ENCODE measurements around the gene NAP1L4.

DNA sequence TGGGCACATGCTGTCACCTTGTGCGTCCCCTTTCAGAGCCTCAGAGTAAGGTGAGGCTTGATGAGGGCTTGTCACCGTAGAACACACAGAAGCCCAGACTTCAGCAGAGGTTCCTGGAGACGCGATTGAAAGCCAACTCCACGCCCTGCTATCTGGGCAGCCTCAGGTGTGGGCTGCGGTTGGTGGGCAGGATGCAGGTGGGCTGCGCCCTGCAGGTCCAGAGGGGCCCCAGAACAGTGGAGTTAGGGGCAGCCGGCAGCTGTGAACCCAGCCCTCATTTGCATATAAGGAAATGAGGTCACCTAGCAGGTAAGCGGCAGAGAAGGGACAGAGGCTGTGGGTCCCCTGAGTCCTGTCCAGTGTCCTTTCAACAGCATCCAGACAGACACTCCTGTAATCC, 78.4 kb downstream of the NAP1L4 start:
- TF ChIP-seq, protein P1, sequence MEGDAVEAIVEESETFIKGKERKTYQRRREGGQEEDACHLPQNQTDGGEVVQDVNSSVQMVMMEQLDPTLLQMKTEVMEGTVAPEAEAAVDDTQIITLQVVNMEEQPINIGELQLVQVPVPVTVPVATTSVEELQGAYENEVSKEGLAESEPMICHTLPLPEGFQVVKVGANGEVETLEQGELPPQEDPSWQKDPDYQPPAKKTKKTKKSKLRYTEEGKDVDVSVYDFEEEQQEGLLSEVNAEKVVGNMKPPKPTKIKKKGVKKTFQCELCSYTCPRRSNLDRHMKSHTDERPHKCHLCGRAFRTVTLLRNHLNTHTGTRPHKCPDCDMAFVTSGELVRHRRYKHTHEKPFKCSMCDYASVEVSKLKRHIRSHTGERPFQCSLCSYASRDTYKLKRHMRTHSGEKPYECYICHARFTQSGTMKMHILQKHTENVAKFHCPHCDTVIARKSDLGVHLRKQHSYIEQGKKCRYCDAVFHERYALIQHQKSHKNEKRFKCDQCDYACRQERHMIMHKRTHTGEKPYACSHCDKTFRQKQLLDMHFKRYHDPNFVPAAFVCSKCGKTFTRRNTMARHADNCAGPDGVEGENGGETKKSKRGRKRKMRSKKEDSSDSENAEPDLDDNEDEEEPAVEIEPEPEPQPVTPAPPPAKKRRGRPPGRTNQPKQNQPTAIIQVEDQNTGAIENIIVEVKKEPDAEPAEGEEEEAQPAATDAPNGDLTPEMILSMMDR (IDR thresholded peaks at IDR 0.05; ENCODE audit: poor library complexity, severe bottlenecking) = no peak
- no peak for TF ChIP-seq EZH2 (IDR thresholded peaks at IDR 0.05; ENCODE audit: borderline replicate concordance, insufficient read depth, low read length, poor library complexity, severe bottlenecking)
- no peak for TF ChIP-seq POLR2AphosphoS5 (IDR thresholded peaks at IDR 0.05)
- no peak for TF ChIP-seq REST (IDR thresholded peaks at IDR 0.05; ENCODE audit: borderline replicate concordance)
- no peak for TF ChIP-seq TAF1 (IDR thresholded peaks at IDR 0.05; ENCODE audit: low read depth)
- TF ChIP-seq MXI1 (conservative IDR thresholded peaks at IDR 0.05; ENCODE audit: poor library complexity, severe bottlenecking) = no peak

Measured in neural cell (in vitro differentiated cells).